ENCODE measurements around the gene THAP11. TPM values are rescaled to one million over a fixed set of nuclear protein-coding genes. Genes with fewer than 3 reads are reported as not detected.

The THAP11 gene
- total RNA-seq, 1 experiment from 2014 or later, result 46.5 TPM

- TF ChIP-seq, protein P1, sequence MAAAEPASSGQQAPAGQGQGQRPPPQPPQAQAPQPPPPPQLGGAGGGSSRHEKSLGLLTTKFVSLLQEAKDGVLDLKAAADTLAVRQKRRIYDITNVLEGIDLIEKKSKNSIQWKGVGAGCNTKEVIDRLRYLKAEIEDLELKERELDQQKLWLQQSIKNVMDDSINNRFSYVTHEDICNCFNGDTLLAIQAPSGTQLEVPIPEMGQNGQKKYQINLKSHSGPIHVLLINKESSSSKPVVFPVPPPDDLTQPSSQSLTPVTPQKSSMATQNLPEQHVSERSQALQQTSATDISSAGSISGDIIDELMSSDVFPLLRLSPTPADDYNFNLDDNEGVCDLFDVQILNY (CRISPR knock-in tag; IDR thresholded peaks at IDR 0.05), result no peak
Observed at GRCh38 chr16:67873435-67874370, 31.6 kb downstream of the THAP11 start (continued).

GRCh38 chr16:67874372-67874771 lies 32.3 kb downstream of the THAP11 start:
- H3K36me3 Mint-ChIP-seq, result peaks cover 42% of the 10 kb centered on the region
- no peaks in the 10 kb centered on the region for H3K27me3 Mint-ChIP-seq (ENCODE audit: low read depth)
- POLR2A ChIA-PET, result interaction anchor here (0.5 kb wide), 1 partner anchor 191 kb away, joined by 4 read pairs; no protein-coding TSS in a partner anchor
- peak overlapping the region; percentile 92 for H3K4me3 Mint-ChIP-seq
- peaks cover 15% of the 10 kb centered on the region for H3K4me1 Mint-ChIP-seq
- TF ChIP-seq ZNF138 (CRISPR knock-in tag; conservative IDR thresholded peaks at IDR 0.05), result no peak
- no peak for TF ChIP-seq ZNF263 (CRISPR knock-in tag; IDR thresholded peaks at IDR 0.05; ENCODE audit: low read depth)
- TF ChIP-seq RORB (CRISPR knock-in tag; IDR thresholded peaks at IDR 0.05), result no peak
- TF ChIP-seq TEAD4 (CRISPR knock-in tag; IDR thresholded peaks at IDR 0.05), result no peak
- TF ChIP-seq ATF3 (CRISPR knock-in tag; conservative IDR thresholded peaks at IDR 0.05), result no peak
- no peak for TF ChIP-seq NR3C1 (CRISPR knock-in tag; conservative IDR thresholded peaks at IDR 0.05; ENCODE audit: low read depth)
- TF ChIP-seq, protein P2, sequence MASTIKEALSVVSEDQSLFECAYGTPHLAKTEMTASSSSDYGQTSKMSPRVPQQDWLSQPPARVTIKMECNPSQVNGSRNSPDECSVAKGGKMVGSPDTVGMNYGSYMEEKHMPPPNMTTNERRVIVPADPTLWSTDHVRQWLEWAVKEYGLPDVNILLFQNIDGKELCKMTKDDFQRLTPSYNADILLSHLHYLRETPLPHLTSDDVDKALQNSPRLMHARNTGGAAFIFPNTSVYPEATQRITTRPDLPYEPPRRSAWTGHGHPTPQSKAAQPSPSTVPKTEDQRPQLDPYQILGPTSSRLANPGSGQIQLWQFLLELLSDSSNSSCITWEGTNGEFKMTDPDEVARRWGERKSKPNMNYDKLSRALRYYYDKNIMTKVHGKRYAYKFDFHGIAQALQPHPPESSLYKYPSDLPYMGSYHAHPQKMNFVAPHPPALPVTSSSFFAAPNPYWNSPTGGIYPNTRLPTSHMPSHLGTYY (CRISPR knock-in tag; IDR thresholded peaks at IDR 0.05), result no peak
- TF ChIP-seq, protein P3, sequence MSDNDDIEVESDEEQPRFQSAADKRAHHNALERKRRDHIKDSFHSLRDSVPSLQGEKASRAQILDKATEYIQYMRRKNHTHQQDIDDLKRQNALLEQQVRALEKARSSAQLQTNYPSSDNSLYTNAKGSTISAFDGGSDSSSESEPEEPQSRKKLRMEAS (CRISPR knock-in tag; IDR thresholded peaks at IDR 0.05), result no peak
- no peak for TF ChIP-seq FOXJ3 (CRISPR knock-in tag; IDR thresholded peaks at IDR 0.05; ENCODE audit: borderline replicate concordance)
- TF ChIP-seq FOXK1 (CRISPR knock-in tag; IDR thresholded peaks at IDR 0.05), result no peak
- TF ChIP-seq ZNF317 (CRISPR knock-in tag; IDR thresholded peaks at IDR 0.05; ENCODE audit: borderline replicate concordance, low read depth), result no peak
- TF ChIP-seq, protein P4, sequence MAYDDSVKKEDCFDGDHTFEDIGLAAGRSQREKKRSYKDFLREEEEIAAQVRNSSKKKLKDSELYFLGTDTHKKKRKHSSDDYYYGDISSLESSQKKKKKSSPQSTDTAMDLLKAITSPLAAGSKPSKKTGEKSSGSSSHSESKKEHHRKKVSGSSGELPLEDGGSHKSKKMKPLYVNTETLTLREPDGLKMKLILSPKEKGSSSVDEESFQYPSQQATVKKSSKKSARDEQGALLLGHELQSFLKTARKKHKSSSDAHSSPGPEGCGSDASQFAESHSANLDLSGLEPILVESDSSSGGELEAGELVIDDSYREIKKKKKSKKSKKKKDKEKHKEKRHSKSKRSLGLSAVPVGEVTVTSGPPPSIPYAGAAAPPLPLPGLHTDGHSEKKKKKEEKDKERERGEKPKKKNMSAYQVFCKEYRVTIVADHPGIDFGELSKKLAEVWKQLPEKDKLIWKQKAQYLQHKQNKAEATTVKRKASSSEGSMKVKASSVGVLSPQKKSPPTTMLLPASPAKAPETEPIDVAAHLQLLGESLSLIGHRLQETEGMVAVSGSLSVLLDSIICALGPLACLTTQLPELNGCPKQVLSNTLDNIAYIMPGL (CRISPR knock-in tag; IDR thresholded peaks at IDR 0.05), result no peak
- TF ChIP-seq NR1H2 (CRISPR knock-in tag; IDR thresholded peaks at IDR 0.05), result no peak
- no peak for TF ChIP-seq CREM (CRISPR knock-in tag; IDR thresholded peaks at IDR 0.05)
- no peak for TF ChIP-seq ESRRA (CRISPR knock-in tag; IDR thresholded peaks at IDR 0.05; ENCODE audit: borderline replicate concordance)
- CTCF ChIA-PET, result interaction anchor here (1.4 to 3.2 kb wide), 3 partner anchors 10 to 68 kb away, joined by 5 to 29 read pairs (median 20); partner anchors contain the start of gene NRN1L
- H3K27ac Mint-ChIP-seq, result no peak overlapping the region
- no peaks in the 10 kb centered on the region for H3K9me3 Mint-ChIP-seq
- no peak for DNase-seq (ENCODE audit: low spot score)
- ATAC-seq, result no peak

GRCh38 chr16:67877064-67877463 lies 34.9 kb downstream of the THAP11 start:
- H3K9me3 Mint-ChIP-seq, result no peaks in the 10 kb centered on the region
- H3K4me3 Mint-ChIP-seq, result no peak overlapping the region
- ChIA-PET CTCF (interaction anchor here (1.3 kb wide), 1 partner anchor 60 kb away, joined by 4 read pairs; no protein-coding TSS in a partner anchor), POLR2A (no interaction called here)
- ATAC-seq (no peak), DNase-seq (ENCODE audit: low spot score) (no peak)
- H3K36me3 Mint-ChIP-seq, result peaks cover 49% of the 10 kb centered on the region
- no peaks in the 10 kb centered on the region for H3K27me3 Mint-ChIP-seq (ENCODE audit: low read depth)
- H3K27ac Mint-ChIP-seq, result no peak overlapping the region
- peaks cover 15% of the 10 kb centered on the region for H3K4me1 Mint-ChIP-seq
- TF ChIP-seq, protein P5, sequence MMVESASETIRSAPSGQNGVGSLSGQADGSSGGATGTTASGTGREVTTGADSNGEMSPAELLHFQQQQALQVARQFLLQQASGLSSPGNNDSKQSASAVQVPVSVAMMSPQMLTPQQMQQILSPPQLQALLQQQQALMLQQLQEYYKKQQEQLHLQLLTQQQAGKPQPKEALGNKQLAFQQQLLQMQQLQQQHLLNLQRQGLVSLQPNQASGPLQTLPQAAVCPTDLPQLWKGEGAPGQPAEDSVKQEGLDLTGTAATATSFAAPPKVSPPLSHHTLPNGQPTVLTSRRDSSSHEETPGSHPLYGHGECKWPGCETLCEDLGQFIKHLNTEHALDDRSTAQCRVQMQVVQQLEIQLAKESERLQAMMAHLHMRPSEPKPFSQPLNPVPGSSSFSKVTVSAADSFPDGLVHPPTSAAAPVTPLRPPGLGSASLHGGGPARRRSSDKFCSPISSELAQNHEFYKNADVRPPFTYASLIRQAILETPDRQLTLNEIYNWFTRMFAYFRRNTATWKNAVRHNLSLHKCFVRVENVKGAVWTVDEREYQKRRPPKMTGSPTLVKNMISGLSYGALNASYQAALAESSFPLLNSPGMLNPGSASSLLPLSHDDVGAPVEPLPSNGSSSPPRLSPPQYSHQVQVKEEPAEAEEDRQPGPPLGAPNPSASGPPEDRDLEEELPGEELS (CRISPR knock-in tag; IDR thresholded peaks at IDR 0.05), result no peak
- TF ChIP-seq AR (CRISPR knock-in tag; IDR thresholded peaks at IDR 0.05) (no peak), ZNF219 (CRISPR knock-in tag; IDR thresholded peaks at IDR 0.05; ENCODE audit: borderline replicate concordance) (no peak)
- TF ChIP-seq, protein P6, sequence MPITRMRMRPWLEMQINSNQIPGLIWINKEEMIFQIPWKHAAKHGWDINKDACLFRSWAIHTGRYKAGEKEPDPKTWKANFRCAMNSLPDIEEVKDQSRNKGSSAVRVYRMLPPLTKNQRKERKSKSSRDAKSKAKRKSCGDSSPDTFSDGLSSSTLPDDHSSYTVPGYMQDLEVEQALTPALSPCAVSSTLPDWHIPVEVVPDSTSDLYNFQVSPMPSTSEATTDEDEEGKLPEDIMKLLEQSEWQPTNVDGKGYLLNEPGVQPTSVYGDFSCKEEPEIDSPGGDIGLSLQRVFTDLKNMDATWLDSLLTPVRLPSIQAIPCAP (CRISPR knock-in tag; IDR thresholded peaks at IDR 0.05), result no peak
